ENCODE results near the gene OR1M1. TPM values are rescaled to one million over a fixed set of nuclear protein-coding genes. Genes with fewer than 3 reads are reported as not detected.
"Not testable (repeated sequence)": the region's sequence is repeated elsewhere in the genome, so short reads cannot be mapped to it uniquely, and the experiment has no call there.

OR1M1 gene
- total RNA-seq, 3 donors from 2014 or later (not counting 1 experiment from before 2014, with no cell fraction given): not detected

DNA sequence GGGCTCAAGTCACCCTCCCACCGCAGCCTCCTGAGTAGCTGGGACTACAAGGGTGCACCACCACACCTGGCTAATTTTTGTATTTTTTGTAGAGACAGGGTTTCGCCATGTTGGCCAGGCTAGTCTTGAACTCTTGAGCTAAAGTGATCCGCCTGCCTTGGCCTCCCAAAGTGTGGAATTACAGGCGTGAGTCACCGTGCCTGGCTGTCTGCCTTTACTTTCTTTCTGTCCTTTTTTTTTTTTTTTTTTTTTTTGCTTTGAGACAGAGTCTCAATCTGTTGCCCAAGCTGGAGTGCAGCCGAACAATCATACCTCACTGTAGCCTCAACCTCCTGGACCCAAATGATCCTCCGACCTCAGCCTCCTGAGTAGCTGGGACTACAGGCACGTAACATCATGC is 25.0 kb upstream of the OR1M1 start:
- Mint-ChIP-seq H3K9me3 (no peaks in the 10 kb centered on the region), H3K27ac (no peak overlapping the region), H3K4me3 (no peak overlapping the region), H3K36me3 (no peaks in the 10 kb centered on the region), H3K4me1 (no peaks in the 10 kb centered on the region), H3K27me3 (ENCODE audit: low read depth in 2 of 2) (peaks cover 3 to 6% of the 10 kb centered on the region in 2 donors)
- DNase-seq (no peak), ATAC-seq (no peak)
- WGBS (ENCODE audit: insufficient coverage): 92% methylated on average over 6 of the region's 8 CpGs
- Histone ChIP-seq H3K9me3 (ENCODE audit: control insufficient read depth, insufficient read depth, low read length) (no peaks in the 10 kb centered on the region), H3K27ac (ENCODE audit: low read length) (no peak overlapping the region), H3K4me3 (ENCODE audit: low read length) (no peak overlapping the region), H3K36me3 (ENCODE audit: control insufficient read depth, insufficient read depth, low read length) (no peaks in the 10 kb centered on the region), H3K4me1 (ENCODE audit: control insufficient read depth, insufficient read depth, low read length) (no peaks in the 10 kb centered on the region), H3K27me3 (ENCODE audit: control insufficient read depth, insufficient read depth, low read length) (no peaks in the 10 kb centered on the region)
- TF ChIP-seq, protein P1, sequence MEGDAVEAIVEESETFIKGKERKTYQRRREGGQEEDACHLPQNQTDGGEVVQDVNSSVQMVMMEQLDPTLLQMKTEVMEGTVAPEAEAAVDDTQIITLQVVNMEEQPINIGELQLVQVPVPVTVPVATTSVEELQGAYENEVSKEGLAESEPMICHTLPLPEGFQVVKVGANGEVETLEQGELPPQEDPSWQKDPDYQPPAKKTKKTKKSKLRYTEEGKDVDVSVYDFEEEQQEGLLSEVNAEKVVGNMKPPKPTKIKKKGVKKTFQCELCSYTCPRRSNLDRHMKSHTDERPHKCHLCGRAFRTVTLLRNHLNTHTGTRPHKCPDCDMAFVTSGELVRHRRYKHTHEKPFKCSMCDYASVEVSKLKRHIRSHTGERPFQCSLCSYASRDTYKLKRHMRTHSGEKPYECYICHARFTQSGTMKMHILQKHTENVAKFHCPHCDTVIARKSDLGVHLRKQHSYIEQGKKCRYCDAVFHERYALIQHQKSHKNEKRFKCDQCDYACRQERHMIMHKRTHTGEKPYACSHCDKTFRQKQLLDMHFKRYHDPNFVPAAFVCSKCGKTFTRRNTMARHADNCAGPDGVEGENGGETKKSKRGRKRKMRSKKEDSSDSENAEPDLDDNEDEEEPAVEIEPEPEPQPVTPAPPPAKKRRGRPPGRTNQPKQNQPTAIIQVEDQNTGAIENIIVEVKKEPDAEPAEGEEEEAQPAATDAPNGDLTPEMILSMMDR (IDR thresholded peaks at IDR 0.05): no peak
- intact Hi-C loops (cut with micrococcal nuclease): no loop called here

DNA sequence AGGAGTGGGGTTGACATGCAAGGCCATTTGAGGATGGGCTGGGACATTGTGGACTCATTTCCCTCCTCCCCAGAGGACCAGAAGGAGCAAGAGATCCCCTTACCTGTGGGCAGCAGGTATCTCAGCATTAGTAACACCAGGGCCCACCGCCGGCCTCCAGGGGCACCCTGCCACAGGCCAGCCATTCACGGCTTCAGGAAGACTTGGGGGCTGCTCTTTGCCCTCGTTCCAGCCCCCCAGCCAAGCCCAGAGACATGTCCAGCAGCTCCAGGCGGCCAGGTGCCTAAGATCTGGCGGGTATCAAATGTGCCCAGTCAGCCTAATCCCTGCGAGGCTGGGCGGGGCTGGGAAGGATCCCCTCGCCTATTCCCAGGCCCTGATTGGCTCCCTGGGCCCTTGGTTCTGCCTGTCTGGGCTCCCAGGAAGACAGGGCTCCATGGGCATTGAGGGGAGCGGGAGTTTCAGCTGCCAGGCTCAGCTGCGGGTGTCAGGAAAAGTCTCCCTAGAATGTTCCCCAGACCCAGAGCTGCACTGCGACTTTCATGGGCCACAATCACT is 21.3 kb upstream of the OR1M1 start:
- no peaks in the 10 kb centered on the region for H3K36me3 Mint-ChIP-seq
- no peaks in the 10 kb centered on the region for H3K4me1 ChIP-seq (ENCODE audit: control insufficient read depth, insufficient read depth, low read length)
- TF ChIP-seq, protein P1 (IDR thresholded peaks at IDR 0.05): no peak
- intact Hi-C loops (cut with micrococcal nuclease): no loop called here
- 71% methylated on average over 12 of the region's 12 CpGs for WGBS (ENCODE audit: insufficient coverage)
- H3K9me3 ChIP-seq (ENCODE audit: control insufficient read depth, insufficient read depth, low read length): no peaks in the 10 kb centered on the region
- no peak overlapping the region for H3K4me3 Mint-ChIP-seq
- H3K27me3 Mint-ChIP-seq (ENCODE audit: low read depth in 2 of 2): no peaks in the 10 kb centered on the region
- DNase-seq (no peak), ATAC-seq (no peak)
- no peaks in the 10 kb centered on the region for H3K9me3 Mint-ChIP-seq
- no peaks in the 10 kb centered on the region for H3K36me3 ChIP-seq (ENCODE audit: control insufficient read depth, insufficient read depth, low read length)
- no peaks in the 10 kb centered on the region for H3K4me1 Mint-ChIP-seq
- H3K27ac ChIP-seq (ENCODE audit: low read length): no peak overlapping the region
- H3K27me3 ChIP-seq (ENCODE audit: control insufficient read depth, insufficient read depth, low read length): no peaks in the 10 kb centered on the region
- H3K4me3 ChIP-seq (ENCODE audit: low read length): no peak overlapping the region
- no peak overlapping the region for H3K27ac Mint-ChIP-seq

DNA sequence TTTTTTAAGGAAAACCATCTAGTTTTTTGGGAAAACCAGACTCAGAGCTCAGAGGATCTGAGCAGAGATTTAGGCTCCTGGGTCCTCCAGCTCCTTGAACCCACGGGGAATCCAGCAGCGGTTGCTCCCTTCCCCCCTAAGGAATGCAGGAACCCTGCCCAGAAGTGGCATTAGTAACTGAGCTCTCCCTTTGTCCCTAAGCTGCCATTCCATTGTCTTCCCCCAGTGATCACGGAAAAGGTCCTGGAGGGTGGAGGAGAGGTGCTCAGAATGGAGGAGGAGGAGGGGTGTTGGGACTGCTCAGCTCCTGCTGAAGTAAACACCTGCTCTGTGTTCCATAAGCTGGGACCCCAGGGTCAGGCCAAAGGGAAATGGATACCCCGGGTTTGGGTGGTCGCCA is 16.8 kb upstream of the OR1M1 start:
- no peaks in the 10 kb centered on the region for H3K4me1 Mint-ChIP-seq
- Histone ChIP-seq H3K4me1 (ENCODE audit: control insufficient read depth, insufficient read depth, low read length) (no peaks in the 10 kb centered on the region), H3K27me3 (ENCODE audit: control insufficient read depth, insufficient read depth, low read length) (no peaks in the 10 kb centered on the region), H3K36me3 (ENCODE audit: control insufficient read depth, insufficient read depth, low read length) (no peaks in the 10 kb centered on the region), H3K4me3 (ENCODE audit: low read length) (no peak overlapping the region), H3K27ac (ENCODE audit: low read length) (no peak overlapping the region), H3K9me3 (ENCODE audit: control insufficient read depth, insufficient read depth, low read length) (no peaks in the 10 kb centered on the region)
- H3K36me3 Mint-ChIP-seq: no peaks in the 10 kb centered on the region
- DNase-seq: no peak
- H3K27me3 Mint-ChIP-seq (ENCODE audit: low read depth in 2 of 2): no peaks in the 10 kb centered on the region
- TF ChIP-seq, protein P1 (IDR thresholded peaks at IDR 0.05): no peak
- no peak for ATAC-seq
- no peak overlapping the region for H3K4me3 Mint-ChIP-seq
- no peak overlapping the region for H3K27ac Mint-ChIP-seq
- intact Hi-C loops (cut with micrococcal nuclease): no loop called here
- H3K9me3 Mint-ChIP-seq: no peaks in the 10 kb centered on the region
- 59% methylated on average over 5 of the region's 5 CpGs for WGBS (ENCODE audit: insufficient coverage)

DNA sequence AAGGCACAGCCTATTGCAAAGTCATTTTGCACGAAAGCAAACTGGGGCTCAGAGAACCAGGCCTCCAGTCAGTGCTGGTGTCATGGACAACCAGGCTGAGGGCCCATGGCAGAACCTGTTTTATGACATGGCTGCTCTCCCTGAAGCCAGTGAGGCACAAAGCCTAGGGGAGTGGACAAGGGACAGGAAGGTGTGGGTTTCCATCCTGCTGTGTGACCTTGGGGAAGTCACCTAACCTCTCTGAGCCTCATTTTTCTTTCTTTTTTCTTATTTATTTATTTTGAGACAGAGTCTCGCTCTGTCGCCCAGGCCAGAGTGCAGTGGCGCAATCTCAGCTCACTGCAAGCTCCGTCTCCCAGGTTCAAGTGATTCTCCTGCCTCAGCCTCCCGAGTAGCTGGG is 15.1 kb upstream of the OR1M1 start:
- H3K27ac Mint-ChIP-seq; H3K4me1 ChIP-seq (ENCODE audit: control insufficient read depth, insufficient read depth, low read length); intact Hi-C loops (cut with micrococcal nuclease); ATAC-seq; H3K4me1 Mint-ChIP-seq; H3K36me3 ChIP-seq (ENCODE audit: control insufficient read depth, insufficient read depth, low read length); H3K36me3 Mint-ChIP-seq; H3K4me3 ChIP-seq (ENCODE audit: low read length); H3K27me3 Mint-ChIP-seq (ENCODE audit: low read depth in 2 of 2); H3K9me3 ChIP-seq (ENCODE audit: control insufficient read depth, insufficient read depth, low read length); H3K9me3 Mint-ChIP-seq; H3K27ac ChIP-seq (ENCODE audit: low read length); H3K27me3 ChIP-seq (ENCODE audit: control insufficient read depth, insufficient read depth, low read length); H3K4me3 Mint-ChIP-seq; DNase-seq: not testable (repeated sequence)
- 92% methylated on average over 6 of the region's 6 CpGs for WGBS (ENCODE audit: insufficient coverage)
